H54 (cell line): ENCODE measurements around the gene FAM217B.

ENCODE experiments used
- DNase-seq: peaks from one replicate; pipeline ENCODE4 v3.0.0; 2011; ENCODE audit warnings: low spot score, mixed read lengths; ENCODE audit not compliant: insufficient read length
- FAIRE-seq: peaks from 3 replicates; lab custom pipeline; 2011; peaks lifted over from hg19 to GRCh38; lab: Jason Lieb, UNC
- POLR2A ChIP-seq: IDR thresholded peaks from 2 replicates; pipeline ENCODE4 v1.6.1; 2011; ENCODE audit warnings: low read depth, mild to moderate bottlenecking, low read length

Gene FAM217B

GRCh38 chr20:59932616-59933295, 7.4 kb upstream of the FAM217B start:
- no peak for TF ChIP-seq POLR2A
- DNase-seq (no peak), FAIRE-seq (no peak)

GRCh38 chr20:59933296-59933848, 6.8 kb upstream of the FAM217B start, which contains the start of gene SYCP2:
Gene SYCP2, minus strand, starts transcription at chr20:59933637. Its CDS starts 11,224 bp downstream, at chr20:59922413.
- no peak for TF ChIP-seq POLR2A
- no peak for FAIRE-seq
- no peak for DNase-seq

- TF ChIP-seq POLR2A, result 0 out of 2 replicates have a peak, but pooled peaks have one; percentile 17
These were observed 6.2 kb upstream of the FAM217B start for GRCh38 chr20:59933849-59934585.

GRCh38 chr20:59935457-59936185, 4.6 kb upstream of the FAM217B start:
- no peak for DNase-seq
- no peak for TF ChIP-seq POLR2A
- FAIRE-seq, result no peak

More at GRCh38 chr20:59933849-59934585, 6.2 kb upstream of the FAM217B start:
- FAIRE-seq, result no peak
- peak; percentile 86 for DNase-seq

- no peak for FAIRE-seq
- no peak for TF ChIP-seq POLR2A
- DNase-seq, result no peak
These were observed 3.8 kb upstream of the FAM217B start for GRCh38 chr20:59936409-59936808.

GRCh38 chr20:59937150-59937549, 3.0 kb upstream of the FAM217B start:
- no peak for TF ChIP-seq POLR2A
- no peak for FAIRE-seq
- DNase-seq, result no peak

- FAIRE-seq (peak; percentile 30), DNase-seq (peak; percentile 57)
- TF ChIP-seq POLR2A, result no peak
These were observed 2.0 kb upstream of the FAM217B start for GRCh38 chr20:59938221-59938620.

- FAIRE-seq (no peak), DNase-seq (peak; percentile 43)
- TF ChIP-seq POLR2A, result no peak
These were observed 1.5 kb upstream of the FAM217B start for GRCh38 chr20:59938696-59939051.

- FAIRE-seq (no peak), DNase-seq (no peak)
- TF ChIP-seq POLR2A, result no peak
These were observed 924 bp upstream of the FAM217B start for GRCh38 chr20:59939052-59939878.

- DNase-seq (no peak), FAIRE-seq (no peak)
- TF ChIP-seq POLR2A, result no peak
These were observed 385 bp upstream of the FAM217B start for GRCh38 chr20:59939879-59940128.

- DNase-seq, result no peak
- FAIRE-seq, result no peak
- TF ChIP-seq POLR2A, result no peak
These were observed 736 bp downstream of the FAM217B start for GRCh38 chr20:59940956-59941294.

- no peak for TF ChIP-seq POLR2A
- no peak for DNase-seq
- FAIRE-seq, result no peak
These were observed 2.1 kb downstream of the FAM217B start for GRCh38 chr20:59942245-59942644.

GRCh38 chr20:59944726-59945125, 4.5 kb downstream of the FAM217B start:
- DNase-seq (no peak), FAIRE-seq (no peak)
- no peak for TF ChIP-seq POLR2A
